Natural killer cell (primary cell): ENCODE measurements around the gene LASP1. TPM values are rescaled to one million over a fixed set of nuclear protein-coding genes. Genes with fewer than 3 reads are reported as not detected.

Experiments used
- ATAC-seq, 3 donors: fragments of 150-1000 bp in 2 of 3; fragments of 200-7000 bp in 1 of 3; cut with Tn5 transposase; 1 replicate in 1 of 3; 2 replicates in 2 of 3; pipeline ENCODE4 v1.10.0; 2021; ENCODE audit warnings: mild to moderate bottlenecking in 2 of 3, moderate library complexity in 2 of 3
- DNase-seq, 2 donors: peaks; one replicate each; pipeline versions ENCODE4 v3.0.0 to v3.0.0-alpha.2; 2013 to 2021; ENCODE audit warnings: mixed read lengths in 1 of 2
- H3K27ac ChIP-seq: one replicate; pipeline ENCODE4 v1.5.1; 2013; ENCODE audit warnings: mild to moderate bottlenecking, low read length
- H3K27me3 ChIP-seq: one replicate; pipeline ENCODE4 v1.6.1; 2013; ENCODE audit warnings: low read length; ENCODE audit not compliant: control insufficient read depth, insufficient read depth
- H3K36me3 ChIP-seq: one replicate; pipeline ENCODE4 v1.6.1; 2013; ENCODE audit warnings: low read length; ENCODE audit not compliant: control insufficient read depth, insufficient read depth
- H3K4me1 ChIP-seq: one replicate; pipeline ENCODE4 v1.6.1; 2013; ENCODE audit warnings: low read length; ENCODE audit not compliant: control insufficient read depth, insufficient read depth
- H3K4me3 ChIP-seq: one replicate; pipeline ENCODE4 v1.5.1; 2013; ENCODE audit warnings: low read length
- H3K9me3 ChIP-seq: one replicate; pipeline ENCODE4 v1.6.1; 2013; ENCODE audit warnings: low read length; ENCODE audit not compliant: control insufficient read depth, insufficient read depth
- H3K27ac Mint-ChIP-seq, 2 donors: one replicate each; pipeline ENCODE4 v1.8.0; 2022; ENCODE audit warnings: mild to moderate bottlenecking in 2 of 2, mixed read lengths in 2 of 2, moderate library complexity in 1 of 2
- H3K27me3 Mint-ChIP-seq, 2 donors: one replicate each; pipeline ENCODE4 v1.8.0; 2022; ENCODE audit warnings: low read depth in 2 of 2, mixed read lengths in 2 of 2
- H3K36me3 Mint-ChIP-seq: one replicate; pipeline ENCODE4 v1.8.0; 2022; ENCODE audit warnings: mixed read lengths
- H3K4me1 Mint-ChIP-seq, 2 donors: one replicate each; pipeline ENCODE4 v1.8.0; 2022; ENCODE audit warnings: mixed read lengths in 2 of 2
- H3K4me3 Mint-ChIP-seq: one replicate; pipeline ENCODE4 v1.8.0; 2022; ENCODE audit warnings: mild to moderate bottlenecking, moderate library complexity, mixed read lengths
- H3K9me3 Mint-ChIP-seq, 2 donors: one replicate each; pipeline ENCODE4 v1.8.0; 2022; ENCODE audit warnings: mixed read lengths in 2 of 2
- CTCF ChIP-seq: fragments of 200-600 bp; IDR thresholded peaks from one replicate; pipeline ENCODE4 v1.8.0; 2022; ENCODE audit warnings: antibody characterized with exemption
- WGBS: methylation state at CpG from one replicate; pipeline ENCODE4 v1.1.7; 2013; ENCODE audit warnings: missing lambda C conversion rate; ENCODE audit not compliant: insufficient coverage; 5-methylcytosine and 5-hydroxymethylcytosine counted together
- intact Hi-C: fragments of 100-400 bp; cut with micrococcal nuclease; formaldehyde crosslinking; loops from one replicate; pipeline ENCODE4 v1.14.2; 2022
- total RNA-seq, 4 donors: library from RNA; stranded (reverse); fragments of 120-200 nt in 1 of 4; gene quantifications; one replicate each; pipeline versions ENCODE4 v1.2.3 to v1.2.4, GENCODE V29; 2013 to 2022

The LASP1 gene
- total RNA-seq, 3 donors from 2014 or later (not counting 1 experiment from before 2014, with no cell fraction given): 293 to 363 (median 340) TPM

GRCh38 chr17:38875477-38876075 is 5.7 kb downstream of the LASP1 start:
- intact Hi-C loops: no loop called here
- 79% methylated on average over 5 of the region's 5 CpGs for WGBS
- peak overlapping the region; percentile 100 for H3K4me3 Mint-ChIP-seq
- H3K36me3 ChIP-seq: peaks cover 28% of the 10 kb centered on the region
- H3K36me3 Mint-ChIP-seq: no peaks in the 10 kb centered on the region
- peak overlapping the region; percentile 1 for H3K27ac ChIP-seq
- peaks cover 92% of the 10 kb centered on the region for H3K4me1 ChIP-seq
- H3K9me3 Mint-ChIP-seq: no peaks in the 10 kb centered on the region
- H3K27me3 ChIP-seq: no peaks in the 10 kb centered on the region
- H3K9me3 ChIP-seq: no peaks in the 10 kb centered on the region
- H3K27ac Mint-ChIP-seq: peak overlapping the region; percentile 96 to 98
- no peaks in the 10 kb centered on the region for H3K27me3 Mint-ChIP-seq
- no peak overlapping the region for H3K4me3 ChIP-seq
- TF ChIP-seq CTCF: no peak
- DNase-seq (peak in 1 of 2 donors; percentile 36), ATAC-seq (no peak)
- H3K4me1 Mint-ChIP-seq: peaks cover 80 to 92% of the 10 kb centered on the region in 2 donors

GRCh38 chr17:38877130-38877851 is 7.4 kb downstream of the LASP1 start:
- Histone ChIP-seq H3K36me3 (peaks cover 42% of the 10 kb centered on the region), H3K27me3 (no peaks in the 10 kb centered on the region), H3K4me1 (peaks cover 96% of the 10 kb centered on the region), H3K27ac (peak overlapping the region; percentile 61), H3K9me3 (no peaks in the 10 kb centered on the region), H3K4me3 (no peak overlapping the region)
- H3K4me1 Mint-ChIP-seq: peaks cover 83 to 94% of the 10 kb centered on the region in 2 donors
- no peaks in the 10 kb centered on the region for H3K27me3 Mint-ChIP-seq
- peak; percentile 33 to 48 (median 46) for ATAC-seq
- H3K9me3 Mint-ChIP-seq: no peaks in the 10 kb centered on the region
- DNase-seq: peak in 1 of 2 donors; percentile 69
- peak overlapping the region; percentile 76 for H3K4me3 Mint-ChIP-seq
- no peak for TF ChIP-seq CTCF
- WGBS: 25% methylated on average over 7 of the region's 7 CpGs
- intact Hi-C loops: no loop called here
- H3K27ac Mint-ChIP-seq: peak overlapping the region; percentile 96 to 98
- peaks cover 6% of the 10 kb centered on the region for H3K36me3 Mint-ChIP-seq

DNA sequence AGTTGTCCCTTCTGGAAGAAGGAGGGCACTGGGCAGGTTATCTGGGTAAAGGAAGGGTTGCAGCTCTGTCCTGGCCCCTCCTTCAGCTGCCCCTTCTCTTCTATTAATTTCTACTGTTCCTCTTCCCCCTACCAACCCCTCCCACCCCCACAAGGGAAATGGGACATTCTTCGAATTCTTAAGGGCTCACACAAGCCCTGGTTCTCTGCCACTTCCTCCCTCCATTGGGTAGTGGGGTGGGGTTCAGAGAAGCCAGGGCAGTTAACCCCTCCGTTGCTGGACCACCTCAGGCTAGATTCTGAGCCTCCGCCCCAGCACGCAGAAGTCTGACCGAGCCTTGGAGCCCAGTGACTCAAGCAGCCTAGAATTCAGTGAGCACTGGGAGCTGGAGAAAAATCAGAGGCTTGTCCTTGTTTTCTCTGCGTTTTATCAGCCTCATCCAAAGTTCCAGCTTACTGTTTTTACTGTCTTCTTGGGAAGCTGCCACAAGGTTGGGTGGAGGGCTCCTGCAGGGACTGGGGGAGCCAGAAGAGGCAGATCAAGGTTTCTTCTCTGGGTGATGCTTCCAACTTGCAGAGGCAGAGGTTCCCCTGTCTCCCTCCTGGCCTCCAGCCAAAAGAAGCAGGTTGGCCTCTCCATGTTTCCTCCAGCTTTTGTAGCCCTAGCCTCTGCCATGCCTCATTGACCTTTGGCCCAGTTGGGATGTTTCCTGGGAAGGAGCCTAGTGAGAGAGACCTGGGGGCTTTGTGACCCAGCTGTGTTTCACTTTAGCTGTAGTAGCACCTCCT is 10.2 kb downstream of the LASP1 start:
- no peak for ATAC-seq
- WGBS: 62% methylated on average over 5 of the region's 6 CpGs
- H3K4me3 ChIP-seq: no peak overlapping the region
- Mint-ChIP-seq H3K9me3 (no peaks in the 10 kb centered on the region), H3K4me3 (peak overlapping the region; percentile 55), H3K27ac (peak overlapping the region; percentile 91 to 98), H3K27me3 (no peaks in the 10 kb centered on the region), H3K36me3 (peaks cover 6% of the 10 kb centered on the region), H3K4me1 (peaks cover 79 to 88% of the 10 kb centered on the region in 2 donors)
- H3K27ac ChIP-seq: no peak overlapping the region
- intact Hi-C loops: no loop called here
- peaks cover 96% of the 10 kb centered on the region for H3K4me1 ChIP-seq
- H3K36me3 ChIP-seq: peaks cover 52% of the 10 kb centered on the region
- no peaks in the 10 kb centered on the region for H3K27me3 ChIP-seq
- peak in 1 of 2 donors; percentile 48 for DNase-seq
- H3K9me3 ChIP-seq: no peaks in the 10 kb centered on the region
- TF ChIP-seq CTCF: no peak
